ENCODE data around the gene ELSPBP1. TPM values are rescaled to one million over a fixed set of nuclear protein-coding genes. Genes with fewer than 3 reads are reported as not detected.
A peak's percentile ranks its signal among the peaks of the same experiment; 100 is the strongest.
"Not testable (repeated sequence)": the region's sequence is repeated elsewhere in the genome, so short reads cannot be mapped to it uniquely, and the experiment has no call there.

ELSPBP1 gene
- not detected for total RNA-seq
- polyA plus RNA-seq (2013, experiment 1 of 2): not detected
- not detected for polyA plus RNA-seq (2013, experiment 2 of 2)
- long read RNA-seq, experiment 1: 0 reads
- long read RNA-seq, experiment 2: 0 reads
- long read RNA-seq, experiment 3: 0 reads
- long read RNA-seq, experiment 4: 0 reads

- no peak within 1 kb of the TSS for H3K27ac Mint-ChIP-seq
These were observed at the start of gene ELSPBP1 for GRCh38 chr19:47994209-47994802. ELSPBP1 (plus strand) TSS chr19:47994632; CDS start chr19:48008668, 14,036 bp downstream.

GRCh38 chr19:47949852-47950521 is 44.4 kb upstream of the ELSPBP1 start:
- peak; percentile 67 for TF ChIP-seq CTCF (conservative IDR thresholded peaks at IDR 0.05)
- not testable (repeated sequence) for H3K27me3 Mint-ChIP-seq (ENCODE audit: insufficient read depth); H3K4me1 ChIP-seq (ENCODE audit: control insufficient read depth, insufficient read depth, low read length); H3K27ac ChIP-seq (ENCODE audit: low read depth, low read length); H3K9me3 Mint-ChIP-seq; H3K9me3 ChIP-seq (ENCODE audit: control insufficient read depth, low read length); H3K4me1 Mint-ChIP-seq; H3K4me3 ChIP-seq (ENCODE audit: low read length); H3K27me3 ChIP-seq (ENCODE audit: control insufficient read depth, insufficient read depth, low read length, poor library complexity, severe bottlenecking); DNase-seq; H3K9ac ChIP-seq (ENCODE audit: extremely low read depth, low read length, poor library complexity, severe bottlenecking); H3K36me3 ChIP-seq (ENCODE audit: control insufficient read depth, insufficient read depth, low read length); H3K4me3 Mint-ChIP-seq; H3K36me3 Mint-ChIP-seq (ENCODE audit: low read depth)
- WGBS, 2 experiments (ENCODE audit: insufficient coverage in 1 of 2, insufficient read length in 1 of 2): 91% methylated on average over 16 to 17 of the region's 24 CpGs
- H3K27ac Mint-ChIP-seq: peak overlapping the region; percentile 84

More at GRCh38 chr19:47994209-47994802, at the start of gene ELSPBP1:
- Histone ChIP-seq H3K4me3 (ENCODE audit: low read length) (no peak within 1 kb of the TSS), H3K27me3 (ENCODE audit: control insufficient read depth, insufficient read depth, low read length, poor library complexity, severe bottlenecking) (no peaks in the 10 kb centered on the region), H3K9me3 (ENCODE audit: control insufficient read depth, low read length) (no peaks in the 10 kb centered on the region), H3K36me3 (ENCODE audit: control insufficient read depth, insufficient read depth, low read length) (no peaks in the 10 kb centered on the region), H3K9ac (ENCODE audit: extremely low read depth, low read length, poor library complexity, severe bottlenecking) (no peak within 1 kb of the TSS), H3K4me1 (ENCODE audit: control insufficient read depth, insufficient read depth, low read length) (no peaks in the 10 kb centered on the region), H3K27ac (ENCODE audit: low read depth, low read length) (no peak within 1 kb of the TSS)
- DNase-seq: no peak
- WGBS, 2 experiments (ENCODE audit: insufficient coverage in 1 of 2, insufficient read length in 1 of 2): 71 to 78% methylated on average over 3 to 5 of the region's 5 CpGs
- Mint-ChIP-seq H3K4me1 (no peaks in the 10 kb centered on the region), H3K36me3 (ENCODE audit: low read depth) (no peaks in the 10 kb centered on the region), H3K9me3 (no peaks in the 10 kb centered on the region), H3K4me3 (no peak within 1 kb of the TSS), H3K27me3 (ENCODE audit: insufficient read depth) (peaks cover 21% of the 10 kb centered on the region)
- TF ChIP-seq CTCF (conservative IDR thresholded peaks at IDR 0.05): no peak

GRCh38 chr19:47952132-47952531 is 42.3 kb upstream of the ELSPBP1 start:
- H3K27me3 ChIP-seq (ENCODE audit: control insufficient read depth, insufficient read depth, low read length, poor library complexity, severe bottlenecking); H3K9me3 ChIP-seq (ENCODE audit: control insufficient read depth, low read length); H3K27ac ChIP-seq (ENCODE audit: low read depth, low read length); H3K36me3 ChIP-seq (ENCODE audit: control insufficient read depth, insufficient read depth, low read length); H3K4me3 ChIP-seq (ENCODE audit: low read length); H3K4me3 Mint-ChIP-seq; H3K36me3 Mint-ChIP-seq (ENCODE audit: low read depth); H3K27ac Mint-ChIP-seq; H3K4me1 ChIP-seq (ENCODE audit: control insufficient read depth, insufficient read depth, low read length); H3K9ac ChIP-seq (ENCODE audit: extremely low read depth, low read length, poor library complexity, severe bottlenecking); H3K27me3 Mint-ChIP-seq (ENCODE audit: insufficient read depth); H3K9me3 Mint-ChIP-seq; H3K4me1 Mint-ChIP-seq; DNase-seq: not testable (repeated sequence)
- no CpG with 5 or more reads among the region's 21 CpGs for WGBS, 2 experiments (ENCODE audit: insufficient coverage in 1 of 2, insufficient read length in 1 of 2)

- H3K4me1 Mint-ChIP-seq; H3K9me3 Mint-ChIP-seq; DNase-seq; H3K4me1 ChIP-seq (ENCODE audit: control insufficient read depth, insufficient read depth, low read length); H3K36me3 Mint-ChIP-seq (ENCODE audit: low read depth); H3K27me3 ChIP-seq (ENCODE audit: control insufficient read depth, insufficient read depth, low read length, poor library complexity, severe bottlenecking); H3K27ac ChIP-seq (ENCODE audit: low read depth, low read length); H3K36me3 ChIP-seq (ENCODE audit: control insufficient read depth, insufficient read depth, low read length); H3K27me3 Mint-ChIP-seq (ENCODE audit: insufficient read depth); H3K4me3 Mint-ChIP-seq; H3K9ac ChIP-seq (ENCODE audit: extremely low read depth, low read length, poor library complexity, severe bottlenecking); H3K27ac Mint-ChIP-seq; H3K9me3 ChIP-seq (ENCODE audit: control insufficient read depth, low read length); H3K4me3 ChIP-seq (ENCODE audit: low read length): not testable (repeated sequence)
- 90 to 94% methylated on average over 6 to 7 of the region's 11 CpGs for WGBS, 2 experiments (ENCODE audit: insufficient coverage in 1 of 2, insufficient read length in 1 of 2)
These were observed 38.5 kb upstream of the ELSPBP1 start for GRCh38 chr19:47955936-47956335.

Measured in endodermal cell (in vitro differentiated cells).